H9 (cell line): ENCODE data around the gene OGDH. TPM values are rescaled to one million over a fixed set of nuclear protein-coding genes. Genes with fewer than 3 reads are reported as not detected.

ENCODE experiments used
- DNase-seq: peaks from one replicate; pipeline ENCODE4 v3.0.0-alpha.2; 2017
- H2AFZ ChIP-seq: one replicate; pipeline ENCODE4 v1.6.1; 2013; ENCODE audit warnings: mild to moderate bottlenecking, low read length, control low read depth, moderate library complexity
- H2AK5ac ChIP-seq: 2 replicates; pipeline ENCODE4 v1.6.1; 2013; ENCODE audit warnings: low read length, control low read depth, mixed read lengths; ENCODE audit not compliant: insufficient read length
- H2BK120ac ChIP-seq: one replicate; pipeline ENCODE4 v1.6.1; 2013; ENCODE audit warnings: low read depth, mild to moderate bottlenecking, low read length, control low read depth, inconsistent platforms; ENCODE audit not compliant: poor library complexity, severe bottlenecking
- H2BK12ac ChIP-seq: 2 replicates; pipeline ENCODE4 v1.6.1; 2013; ENCODE audit warnings: low read length, control low read depth, mixed read lengths, low read depth; ENCODE audit not compliant: insufficient read length
- H2BK15ac ChIP-seq: 2 replicates; pipeline ENCODE4 v1.6.1; 2013; ENCODE audit warnings: low read depth, low read length, control low read depth
- H2BK20ac ChIP-seq: one replicate; pipeline ENCODE4 v1.6.1; 2013; ENCODE audit warnings: low read depth, mild to moderate bottlenecking, low read length, control low read depth, inconsistent platforms; ENCODE audit not compliant: poor library complexity, severe bottlenecking
- H2BK5ac ChIP-seq: 2 replicates; pipeline ENCODE4 v1.6.1; 2013; ENCODE audit warnings: low read length, control low read depth, mixed read lengths; ENCODE audit not compliant: insufficient read length
- H3K14ac ChIP-seq: 2 replicates; pipeline ENCODE4 v1.6.1; 2013; ENCODE audit warnings: low read length, control low read depth; ENCODE audit not compliant: insufficient read depth
- H3K18ac ChIP-seq: 2 replicates; pipeline ENCODE4 v1.6.1; 2013; ENCODE audit warnings: low read depth, mild to moderate bottlenecking, mixed read lengths, low read length, control low read depth; ENCODE audit not compliant: insufficient read length
- H3K23ac ChIP-seq: 2 replicates; pipeline ENCODE4 v1.6.1; 2013; ENCODE audit warnings: low read length, control low read depth, mixed read lengths, low read depth; ENCODE audit not compliant: insufficient read length
- H3K23me2 ChIP-seq: 2 replicates; pipeline ENCODE4 v1.6.1; 2013; ENCODE audit warnings: low read depth, mild to moderate bottlenecking, mixed read lengths, low read length, control low read depth; ENCODE audit not compliant: insufficient read length, poor library complexity, severe bottlenecking
- H3K27ac ChIP-seq: 2 replicates; pipeline ENCODE4 v1.5.1; 2013; ENCODE audit warnings: low read length, control low read depth, mixed read lengths, low read depth; ENCODE audit not compliant: insufficient read length
- H3K27me3 ChIP-seq: 2 replicates; pipeline ENCODE4 v1.6.1; 2013; ENCODE audit warnings: low read length, control low read depth, inconsistent platforms; ENCODE audit not compliant: insufficient read depth
- H3K4ac ChIP-seq: 2 replicates; pipeline ENCODE4 v1.6.1; 2013; ENCODE audit warnings: low read depth, mild to moderate bottlenecking, control low read depth, inconsistent platforms, low read length, moderate library complexity
- H3K4me1 ChIP-seq: 2 replicates; pipeline ENCODE4 v1.6.1; 2013; ENCODE audit warnings: low read length, control low read depth, inconsistent platforms; ENCODE audit not compliant: insufficient read depth
- H3K4me2 ChIP-seq: 2 replicates; pipeline ENCODE4 v1.6.1; 2013; ENCODE audit warnings: low read length, control low read depth, mixed read lengths; ENCODE audit not compliant: insufficient read length, insufficient read depth
- H3K56ac ChIP-seq: 2 replicates; pipeline ENCODE4 v1.6.1; 2013; ENCODE audit warnings: low read depth, mild to moderate bottlenecking, mixed read lengths, low read length, control low read depth; ENCODE audit not compliant: insufficient read length
- H3K79me1 ChIP-seq: 2 replicates; pipeline ENCODE4 v1.6.1; 2013; ENCODE audit warnings: low read depth, mild to moderate bottlenecking, moderate library complexity, low read length, control low read depth, inconsistent platforms; ENCODE audit not compliant: insufficient read depth, poor library complexity, severe bottlenecking
- H3K79me2 ChIP-seq: 2 replicates; pipeline ENCODE4 v1.6.1; 2013; ENCODE audit warnings: low read length, control low read depth, inconsistent platforms; ENCODE audit not compliant: insufficient read depth
- H3K9ac ChIP-seq: 2 replicates; pipeline ENCODE4 v1.6.1; 2013; ENCODE audit warnings: low read length, control low read depth, mixed read lengths; ENCODE audit not compliant: insufficient read length; ENCODE audit errors: extremely low read depth
- H3K9me3 ChIP-seq: one replicate; pipeline ENCODE4 v1.6.1; 2013; ENCODE audit warnings: low read depth, low read length, inconsistent platforms; ENCODE audit not compliant: control insufficient read depth
- H3T11ph ChIP-seq: one replicate; pipeline ENCODE4 v1.6.1; 2013; ENCODE audit warnings: mild to moderate bottlenecking, low read length, control low read depth, inconsistent platforms
- H4K20me1 ChIP-seq: one replicate; pipeline ENCODE4 v1.6.1; 2013; ENCODE audit not compliant: control insufficient read depth, insufficient read length, insufficient read depth
- H4K5ac ChIP-seq: 2 replicates; pipeline ENCODE4 v1.6.1; 2013; ENCODE audit warnings: low read depth, mild to moderate bottlenecking, mixed read lengths, low read length, control low read depth; ENCODE audit not compliant: insufficient read length
- H4K8ac ChIP-seq: replicated peaks from 2 replicates; pipeline ENCODE4 v1.6.1; 2013; ENCODE audit warnings: low read length, control low read depth, mixed read lengths, low read depth; ENCODE audit not compliant: insufficient read length
- H4K91ac ChIP-seq: 2 replicates; pipeline ENCODE4 v1.6.1; 2013; ENCODE audit warnings: low read depth, mild to moderate bottlenecking, moderate library complexity, mixed read lengths, low read length, control low read depth; ENCODE audit not compliant: insufficient read length
- H3K27ac Mint-ChIP-seq, 3 experiments: 2 replicates in 2 of 3; 3 replicates in 1 of 3; pipeline ENCODE4 v1.8.0; 2020 to 2021; ENCODE audit warnings: mixed read lengths in 3 of 3, mild to moderate bottlenecking in 1 of 3, moderate library complexity in 1 of 3
- H3K27me3 Mint-ChIP-seq: 2 replicates; pipeline ENCODE4 v1.8.0; 2021; ENCODE audit warnings: low read depth, mild to moderate bottlenecking, moderate library complexity, mixed read lengths
- H3K36me3 Mint-ChIP-seq, 3 experiments: 2 replicates in 2 of 3; 3 replicates in 1 of 3; pipeline ENCODE4 v1.8.0; 2020 to 2021; ENCODE audit warnings: low read depth in 3 of 3, mixed read lengths in 3 of 3; ENCODE audit not compliant: insufficient read depth in 1 of 3
- H3K4me1 Mint-ChIP-seq, 2 experiments: 2 replicates each; pipeline ENCODE4 v1.8.0; 2020; ENCODE audit warnings: mixed read lengths in 2 of 2
- H3K4me3 Mint-ChIP-seq, 2 experiments: 2 replicates in 1 of 2; 3 replicates in 1 of 2; pipeline ENCODE4 v1.8.0; 2020 to 2021; ENCODE audit warnings: mild to moderate bottlenecking in 2 of 2, mixed read lengths in 2 of 2, moderate library complexity in 1 of 2
- H3K9me3 Mint-ChIP-seq, 2 experiments: 2 replicates in 1 of 2; 3 replicates in 1 of 2; pipeline ENCODE4 v1.8.0; 2020; ENCODE audit warnings: mild to moderate bottlenecking in 2 of 2, mixed read lengths in 2 of 2, moderate library complexity in 1 of 2
- CTCF ChIP-seq: fragments of 200-600 bp; sonication (generic); conservative IDR thresholded peaks from 3 replicates; pipeline ENCODE4 v1.8.0; 2021; ENCODE audit warnings: antibody characterized with exemption, mild to moderate bottlenecking
- WGBS: extraction: QIAGEN DNeasy Blood & Tissue Kit; methylation state at CpG from one replicate; pipeline ENCODE4 v1.1.7; 2013; ENCODE audit warnings: missing lambda C conversion rate, low lambda C conversion rate, mixed read lengths; ENCODE audit not compliant: insufficient read length; ENCODE audit errors: extremely low coverage; 5-methylcytosine and 5-hydroxymethylcytosine counted together
- total RNA-seq: library from RNA; stranded (reverse); gene quantifications from 2 replicates; pipeline ENCODE4 v1.2.1, GENCODE V29; 2021

The OGDH gene
- total RNA-seq, 1 experiment from 2014 or later: 77.3 TPM

- Histone ChIP-seq H3T11ph (no peak overlapping the region), H2AFZ (no peak overlapping the region), H2BK12ac (no peak overlapping the region), H2BK5ac (no peak overlapping the region), H3K56ac (no peak overlapping the region), H3K27me3 (no peaks in the 10 kb centered on the region), H3K4me2 (no peak overlapping the region), H3K79me1 (no peaks in the 10 kb centered on the region), H3K23ac (no peak overlapping the region), H3K4me1 (no peaks in the 10 kb centered on the region), H4K20me1 (no peaks in the 10 kb centered on the region), H4K91ac (no peak overlapping the region), H3K79me2 (no peaks in the 10 kb centered on the region), H3K27ac (no peak overlapping the region), H3K9ac (no peak overlapping the region), H3K18ac (no peak overlapping the region), H3K14ac (no peak overlapping the region), H4K5ac (no peak overlapping the region), H3K4ac (no peak overlapping the region), H2BK120ac (no peak overlapping the region), H4K8ac (no peak overlapping the region), H2BK15ac (no peak overlapping the region), H3K23me2 (no peaks in the 10 kb centered on the region), H3K9me3 (no peaks in the 10 kb centered on the region), H2AK5ac (no peak overlapping the region), H2BK20ac (no peak overlapping the region)
- Mint-ChIP-seq H3K27ac (peak overlapping the region in 1 of 3 experiments; percentile 69; a peak in 1 of 7 replicates), H3K4me3 (no peak overlapping the region), H3K27me3 (no peaks in the 10 kb centered on the region), H3K36me3 (peaks cover 3 to 29% (median 20%) of the 10 kb centered on the region in 3 experiments; a peak in 5 of 7 replicates), H3K9me3 (no peaks in the 10 kb centered on the region), H3K4me1 (no peaks in the 10 kb centered on the region; a peak in 1 of 4 replicates)
- TF ChIP-seq CTCF: no peak
- no CpG with 5 or more reads among the region's 5 CpGs for WGBS
- DNase-seq: no peak
Measured at GRCh38 chr7:44650772-44651171, 44.3 kb downstream of the OGDH start.
